CD4-positive, alpha-beta T cell treated with Interleukin-21 for 1 hour (primary cell): ENCODE data around the gene CCNL2.

Source experiments
- DNase-seq: peaks from one replicate; pipeline ENCODE4 v3.0.0-alpha.2; 2020

The CCNL2 gene

GRCh38 chr1:1354271-1355247 lies 44.6 kb downstream of the CCNL2 start:
- no peak for DNase-seq

- no peak for DNase-seq
These were observed 45.6 kb downstream of the CCNL2 start for GRCh38 chr1:1353389-1354151.

DNA sequence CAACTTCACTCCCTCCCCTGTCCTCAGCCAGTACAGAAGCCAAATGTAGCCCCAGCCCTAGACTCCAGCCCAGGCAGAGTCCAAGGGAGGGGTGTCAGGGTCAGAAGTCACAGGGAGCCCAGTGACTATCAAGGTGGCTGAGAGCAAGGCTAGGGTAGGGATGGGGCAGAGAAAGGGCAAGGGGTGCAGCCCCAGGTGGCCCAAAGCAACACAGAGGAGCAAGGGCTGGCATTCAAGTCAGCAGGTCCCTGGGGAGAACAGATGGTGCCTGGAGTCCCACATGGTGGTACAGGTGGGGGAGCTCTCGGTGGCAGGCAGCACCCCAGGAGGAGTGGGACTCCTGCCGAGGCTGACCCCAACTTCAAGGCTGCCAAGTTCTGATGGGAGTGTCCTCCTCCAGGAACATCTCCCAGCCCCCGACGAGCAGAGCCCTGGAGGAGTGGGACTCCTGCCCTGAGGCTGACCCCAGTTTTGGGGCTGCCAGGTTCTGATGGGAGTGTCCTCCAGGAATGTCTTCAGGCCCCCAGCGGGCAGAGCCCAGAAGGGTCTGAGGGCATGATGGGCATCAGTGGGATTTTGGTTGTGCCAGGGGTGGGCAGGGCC lies 46.2 kb downstream of the CCNL2 start:
- no peak for DNase-seq

- no peak for DNase-seq
These were observed 47.4 kb downstream of the CCNL2 start for GRCh38 chr1:1351511-1352427.

DNA sequence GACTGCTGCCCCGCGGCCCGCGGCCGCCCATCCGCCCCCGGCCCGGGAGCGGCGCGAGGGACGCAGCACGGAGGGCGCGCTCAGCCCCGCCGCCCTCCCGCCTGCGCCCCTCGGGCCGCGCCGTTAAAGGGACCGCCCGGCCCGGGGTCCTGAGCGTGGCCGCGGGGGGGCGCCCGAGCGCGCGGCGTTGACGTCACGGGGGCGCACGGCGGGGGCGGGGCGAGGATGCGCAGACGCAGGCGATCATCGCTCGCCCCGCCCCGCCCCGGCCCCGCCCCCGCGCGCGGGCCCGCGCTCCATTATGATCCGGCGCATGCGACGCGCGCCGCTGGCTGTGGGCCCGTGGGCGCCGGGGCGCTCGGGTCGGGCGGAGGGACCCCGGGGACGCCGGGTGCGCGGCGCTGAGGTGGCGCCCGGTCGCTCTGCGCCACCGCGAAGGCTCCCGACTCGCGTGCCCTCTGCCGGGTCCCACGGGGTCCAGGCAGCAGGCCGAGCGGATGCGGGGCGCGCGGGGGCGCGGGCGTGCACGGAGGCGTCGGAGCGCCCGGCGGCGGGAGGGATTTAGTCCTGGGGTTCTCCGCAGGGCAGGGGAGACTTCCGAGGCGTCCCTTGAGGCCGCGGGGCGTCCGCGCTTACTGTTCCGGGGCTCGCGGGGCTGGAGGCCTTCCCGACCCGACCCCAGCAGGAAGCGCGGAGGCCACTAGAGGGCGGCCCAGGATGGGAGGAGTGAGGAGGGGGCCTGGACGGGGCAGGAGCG lies 49.7 kb downstream of the CCNL2 start, which contains the start of gene DVL1:
Gene DVL1, minus strand, starts transcription at position 163 of the 757 bp plus-strand sequence. CDS start 353 bp downstream, outside the sequence.
- peak; percentile 72 for DNase-seq

DNA sequence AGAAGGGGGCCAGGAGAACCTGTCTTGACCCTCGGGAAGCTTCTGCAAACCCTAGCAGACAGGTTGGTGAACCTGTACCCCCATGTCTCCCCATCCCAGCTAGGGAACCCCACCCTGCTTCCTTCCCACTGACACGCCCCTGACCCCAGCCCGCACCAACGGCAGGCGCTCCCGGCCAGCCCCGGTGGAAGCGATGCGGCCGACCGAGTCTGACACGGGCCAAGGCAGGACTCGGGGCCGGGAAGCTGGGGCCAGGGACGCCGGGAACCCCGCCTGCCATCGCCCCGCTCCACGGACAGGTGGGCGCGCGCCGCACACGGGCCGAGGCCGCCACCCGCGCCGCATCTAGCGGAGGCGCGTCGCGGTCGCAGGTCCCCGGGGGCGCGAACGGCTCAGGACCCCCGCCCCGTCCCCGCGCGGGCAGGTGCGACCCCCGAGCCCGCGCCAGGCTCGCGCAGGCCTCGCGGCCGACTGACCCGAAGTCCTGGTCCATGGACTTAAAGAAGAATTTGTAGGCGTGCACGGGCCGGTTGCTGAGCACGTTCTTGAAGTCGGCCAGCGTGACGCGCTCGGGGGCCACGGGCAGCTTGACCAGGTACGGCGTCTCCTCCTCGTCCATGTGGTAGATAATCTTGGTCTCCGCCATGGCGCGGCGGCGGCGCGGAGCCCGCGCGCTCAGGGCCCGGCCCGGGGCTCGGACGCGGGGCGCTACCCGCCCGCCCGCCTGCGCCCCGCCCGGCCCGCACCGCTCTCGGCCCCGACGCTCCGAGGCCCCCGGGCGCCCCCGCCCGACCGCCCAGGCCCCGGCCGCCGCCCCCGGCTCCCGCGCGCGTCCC lies 50.5 kb downstream of the CCNL2 start:
- DNase-seq = no peak

- DNase-seq = no peak
These were observed 51.3 kb downstream of the CCNL2 start for GRCh38 chr1:1347663-1348419.

- DNase-seq = no peak
These were observed 52.0 kb downstream of the CCNL2 start for GRCh38 chr1:1347026-1347595.

- DNase-seq = no peak
These were observed 52.6 kb downstream of the CCNL2 start for GRCh38 chr1:1346501-1346890.

- no peak for DNase-seq
These were observed 53.2 kb downstream of the CCNL2 start for GRCh38 chr1:1345860-1346500.

- DNase-seq = no peak
These were observed 53.8 kb downstream of the CCNL2 start for GRCh38 chr1:1345384-1345783.

DNA sequence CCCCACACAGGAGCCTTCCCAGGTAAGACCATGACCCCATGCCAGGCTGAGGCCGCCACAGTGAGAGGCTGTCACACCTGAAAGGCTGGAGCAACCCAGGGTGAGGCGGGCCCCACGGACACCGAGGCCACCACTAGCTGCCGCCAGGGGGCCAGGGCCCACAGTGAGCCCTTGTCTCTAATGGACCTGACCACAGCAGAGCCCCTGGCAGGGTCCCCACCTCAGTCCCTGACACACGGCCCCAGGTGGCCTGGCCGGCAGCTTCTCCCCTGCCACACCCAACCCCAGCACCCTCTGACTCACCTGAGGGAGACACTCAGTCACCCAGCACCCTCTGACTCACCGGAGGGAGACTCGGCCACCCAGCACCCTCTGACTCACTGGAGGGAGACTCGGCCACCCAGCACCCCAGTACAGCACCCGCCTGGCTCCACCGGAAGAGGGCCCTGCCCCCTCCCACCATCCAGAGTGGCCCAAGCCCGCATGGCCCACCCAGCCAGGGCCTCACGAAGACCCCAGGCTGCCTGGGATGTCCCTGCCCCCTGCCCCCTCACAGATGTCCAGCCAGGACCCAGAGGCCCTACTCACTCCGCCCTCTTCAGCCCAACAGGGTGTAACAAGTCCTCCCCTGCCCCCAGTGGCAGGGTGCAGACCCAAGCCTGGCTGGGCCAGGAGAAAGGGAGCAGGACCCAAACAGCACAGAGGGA lies 54.3 kb downstream of the CCNL2 start:
- DNase-seq = no peak

- no peak for DNase-seq
These were observed 55.2 kb downstream of the CCNL2 start for GRCh38 chr1:1343811-1344421.

DNA sequence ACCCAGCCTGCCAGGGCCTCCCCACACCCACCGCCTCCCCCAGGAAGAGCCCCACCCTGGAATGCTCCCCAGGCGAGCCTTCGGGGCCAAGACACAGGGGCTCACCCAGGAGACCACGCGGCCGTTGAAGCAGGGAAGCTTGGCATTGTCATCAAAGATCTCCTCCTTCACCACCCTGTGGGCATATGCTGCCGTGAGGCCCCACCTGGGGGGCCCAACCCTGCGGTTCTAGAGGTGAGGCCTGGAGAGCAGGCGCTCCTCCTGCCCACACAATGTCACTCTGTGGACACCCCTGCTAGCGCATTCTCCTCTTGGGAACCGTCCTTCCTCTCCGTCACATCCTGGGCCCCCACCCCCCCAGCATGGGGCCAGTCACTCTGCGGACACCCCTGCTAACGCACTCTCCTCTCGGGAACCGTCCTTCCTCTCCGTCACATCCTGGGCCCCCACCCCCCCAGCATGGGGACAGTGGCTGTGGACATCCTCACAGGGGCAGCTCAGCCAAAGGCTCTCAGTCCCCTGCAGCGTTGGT lies 56.5 kb downstream of the CCNL2 start:
- no peak for DNase-seq

DNA sequence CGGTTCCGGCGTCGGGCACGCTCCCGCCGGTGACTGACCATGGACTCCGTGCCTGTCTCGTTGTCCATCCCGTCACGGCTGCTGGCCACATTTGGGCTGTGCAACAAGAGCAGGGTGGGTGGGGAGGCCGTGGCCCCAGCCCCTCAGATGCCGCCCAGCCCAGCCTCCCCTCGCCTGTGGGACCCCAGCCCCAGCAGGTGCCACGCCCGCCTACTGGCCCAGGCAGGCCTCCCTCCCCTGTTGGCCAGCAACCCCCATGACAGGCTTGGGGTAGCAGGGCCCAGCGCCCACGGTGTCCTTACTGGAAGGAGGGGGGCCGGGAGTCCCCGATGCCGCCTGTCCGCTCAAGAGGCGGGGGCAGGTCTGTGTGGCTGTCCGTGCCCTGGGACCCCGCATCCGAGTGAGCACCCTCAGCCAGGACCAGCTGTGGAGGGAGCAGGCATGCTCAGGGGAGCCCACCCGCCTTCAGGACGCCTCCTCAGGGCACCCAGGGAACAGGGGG lies 57.0 kb downstream of the CCNL2 start:
- DNase-seq = no peak

GRCh38 chr1:1341549-1342021 lies 57.5 kb downstream of the CCNL2 start:
- DNase-seq = no peak
